NCI-H2081 treated with DMSO at 0.1 percent for 48 hours (cell line): ENCODE results near the gene IYD.
"Not testable (repeated sequence)": the region's sequence is repeated elsewhere in the genome, so short reads cannot be mapped to it uniquely, and the experiment has no call there.

Experiments
- DNase-seq: peaks from one replicate; lab custom pipeline; 2025; lab: John Stamatoyannopoulos, UW

IYD gene

GRCh38 chr6:150352321-150353296 is 16.2 kb upstream of the IYD start:
- DNase-seq: no peak

- DNase-seq: no peak
These were observed 15.4 kb upstream of the IYD start for GRCh38 chr6:150353445-150353844.

DNA sequence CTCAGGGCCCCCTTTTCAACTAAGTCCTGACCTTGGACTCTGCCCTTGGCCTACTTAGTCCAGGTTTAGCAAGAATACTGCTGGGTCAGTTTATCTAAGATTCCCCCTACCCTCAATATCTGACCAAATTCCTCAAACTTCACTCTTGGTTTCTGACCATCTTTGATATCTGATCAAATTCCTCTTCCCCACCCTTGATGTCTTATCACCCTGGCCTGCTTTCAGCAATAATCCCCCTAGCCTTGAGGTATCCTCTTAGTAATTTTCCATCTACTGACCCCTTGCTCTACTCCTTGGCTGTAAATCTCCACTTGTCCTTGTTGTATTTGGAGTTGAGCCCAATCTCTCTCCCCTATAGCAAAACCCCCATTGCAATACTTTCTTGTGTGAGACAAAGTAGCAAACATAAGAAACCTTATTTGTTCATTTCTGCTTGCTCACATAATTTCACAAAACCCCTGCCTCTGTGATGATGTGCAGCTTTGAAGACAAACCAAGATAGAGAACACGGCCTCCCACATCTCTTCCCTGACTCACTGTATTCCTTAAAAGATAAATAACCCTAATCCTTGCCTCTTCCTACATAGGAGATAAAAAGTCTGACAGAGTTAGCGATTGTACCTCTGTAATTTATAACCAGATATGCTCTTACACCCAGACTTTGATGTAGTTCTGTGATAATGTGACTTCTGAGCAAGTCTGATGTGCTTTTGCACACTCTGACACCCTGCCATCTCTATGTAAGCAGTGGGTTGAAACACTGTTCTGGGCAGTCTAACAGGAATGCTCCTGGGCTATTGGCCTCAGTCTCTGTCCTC is 13.8 kb upstream of the IYD start:
- no peak for DNase-seq

DNA sequence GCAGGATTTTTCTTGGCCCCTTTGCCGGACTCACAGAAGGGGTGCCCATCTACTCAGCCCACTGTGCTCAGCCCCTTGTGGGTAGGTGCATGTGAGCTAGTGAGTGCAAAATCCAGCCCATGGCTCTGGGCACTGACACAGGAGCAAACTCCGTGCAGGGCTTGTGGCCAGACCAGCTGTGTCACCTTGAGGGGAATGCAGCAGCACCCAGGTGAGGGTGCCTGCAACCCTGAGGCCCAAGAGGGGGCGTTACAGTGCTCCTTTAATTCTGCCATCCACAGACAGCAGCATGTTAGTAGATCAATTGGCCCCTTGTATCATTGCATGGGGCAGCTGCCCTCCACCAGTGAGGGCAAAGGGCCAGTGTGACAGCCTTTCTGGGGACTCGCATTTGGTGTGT is 12.9 kb upstream of the IYD start:
- no peak for DNase-seq

GRCh38 chr6:150361876-150362275 is 6.9 kb upstream of the IYD start:
- DNase-seq: no peak

DNA sequence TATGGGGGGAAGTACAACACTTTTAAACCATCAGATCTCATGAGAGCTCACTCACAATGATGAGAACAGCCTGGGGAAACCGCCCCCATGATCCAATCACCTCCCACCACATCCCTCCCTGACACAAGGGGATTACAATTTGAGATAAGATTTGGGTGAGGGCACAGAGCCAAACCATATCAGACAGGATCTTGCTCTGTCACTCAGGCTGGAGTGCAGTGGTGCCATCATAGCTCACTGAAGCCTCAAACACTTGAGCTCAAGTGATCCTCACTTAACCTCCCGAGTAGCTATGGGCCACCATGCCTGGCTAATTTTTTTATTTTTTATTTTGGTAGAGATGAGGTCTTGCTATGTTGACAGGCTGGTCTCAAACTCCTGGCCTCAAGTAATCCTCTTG is 5.1 kb upstream of the IYD start:
- DNase-seq: no peak

DNA sequence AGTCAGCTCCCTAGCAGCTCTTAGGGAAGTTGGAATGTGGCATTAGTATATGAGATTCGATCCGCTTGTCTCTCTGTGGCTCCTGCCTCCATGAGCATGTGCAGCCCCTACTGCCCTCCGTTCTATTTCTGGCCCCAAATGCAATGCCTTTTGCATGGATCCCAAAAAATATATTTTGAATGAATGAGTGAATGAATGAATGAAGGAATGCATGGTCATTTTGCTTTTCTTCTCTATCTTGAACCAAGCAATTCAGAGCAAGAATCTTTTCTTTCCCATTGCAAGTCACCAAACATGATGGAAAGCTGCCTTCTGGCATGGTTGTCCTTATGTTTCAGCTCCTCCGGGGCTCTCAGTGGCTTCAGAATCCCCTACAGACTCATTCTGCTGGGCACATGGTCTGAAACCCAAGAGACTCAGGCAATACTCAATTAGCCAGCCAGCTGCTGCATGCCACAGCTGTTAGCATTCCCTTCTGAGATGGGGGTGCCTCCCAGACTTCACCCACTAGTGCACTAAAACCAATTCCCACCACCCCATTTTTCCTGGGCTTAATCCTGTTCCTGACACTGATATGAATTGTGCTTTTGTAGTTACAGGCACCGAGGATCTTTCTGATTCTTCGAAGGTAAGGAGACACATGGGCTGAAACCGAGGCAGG is 2.6 kb upstream of the IYD start:
- no peak for DNase-seq

DNA sequence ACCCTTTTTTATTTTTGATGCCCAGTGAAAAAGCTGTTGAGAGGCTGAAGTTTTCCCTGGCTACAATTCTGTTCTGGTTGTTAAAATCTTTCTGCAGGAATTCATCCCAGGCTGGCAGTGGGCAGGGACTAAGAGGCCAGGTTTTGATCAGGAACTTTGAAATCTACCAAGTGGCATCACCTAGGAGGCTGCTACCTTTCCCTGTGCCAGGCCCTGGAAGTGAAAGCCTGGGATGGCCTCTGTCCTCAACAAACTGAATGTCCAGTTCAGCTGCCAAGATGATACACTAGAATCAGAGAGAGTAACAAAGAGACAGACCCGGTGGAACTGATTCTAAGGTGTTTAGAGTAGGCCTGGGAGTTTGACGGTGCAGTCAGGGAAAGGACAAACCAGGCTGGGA is 596 bp downstream of the IYD start:
- DNase-seq: no peak

DNA sequence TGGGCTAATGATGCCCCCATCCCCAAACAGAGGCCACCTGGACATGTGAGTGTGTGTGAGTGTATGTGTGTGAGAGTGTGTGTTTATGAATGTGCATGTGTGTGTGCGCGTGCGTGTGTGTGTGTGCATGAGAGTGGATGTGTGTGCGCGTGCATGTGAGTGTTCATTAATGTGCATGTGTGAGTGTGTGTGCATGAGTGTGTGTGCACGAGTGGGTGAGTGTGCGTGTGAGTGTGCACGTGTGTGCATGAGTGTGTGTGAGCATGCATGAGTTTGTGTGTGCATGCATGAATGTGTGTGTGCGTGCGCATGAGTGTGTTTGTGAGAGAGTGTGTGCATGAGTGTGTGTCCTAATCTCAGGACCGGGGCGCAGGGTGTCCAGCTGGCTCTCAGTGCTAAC is 1.3 kb downstream of the IYD start:
- no peak for DNase-seq

DNA sequence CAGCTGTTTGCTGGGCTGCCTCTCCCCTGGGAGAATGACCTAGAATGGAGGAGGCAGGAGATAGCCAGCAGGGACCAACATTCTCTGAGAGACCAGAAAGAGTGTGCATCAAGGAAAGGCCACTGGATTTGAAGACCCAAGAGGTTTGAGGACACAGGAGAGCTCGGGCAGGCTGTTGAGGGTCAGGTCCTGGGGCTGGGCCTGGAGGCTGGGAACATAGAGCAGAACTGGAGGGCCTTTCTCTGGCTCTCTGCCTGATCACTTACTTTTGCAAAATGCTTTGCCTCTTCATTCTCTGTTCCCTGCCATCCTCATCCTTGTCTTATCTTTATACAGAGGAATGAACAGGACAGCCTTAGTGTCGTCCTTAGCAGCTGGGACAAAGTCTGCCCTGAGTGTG is 2.5 kb downstream of the IYD start:
- DNase-seq: no peak

GRCh38 chr6:150372051-150372450 is 3.2 kb downstream of the IYD start:
- no peak for DNase-seq

DNA sequence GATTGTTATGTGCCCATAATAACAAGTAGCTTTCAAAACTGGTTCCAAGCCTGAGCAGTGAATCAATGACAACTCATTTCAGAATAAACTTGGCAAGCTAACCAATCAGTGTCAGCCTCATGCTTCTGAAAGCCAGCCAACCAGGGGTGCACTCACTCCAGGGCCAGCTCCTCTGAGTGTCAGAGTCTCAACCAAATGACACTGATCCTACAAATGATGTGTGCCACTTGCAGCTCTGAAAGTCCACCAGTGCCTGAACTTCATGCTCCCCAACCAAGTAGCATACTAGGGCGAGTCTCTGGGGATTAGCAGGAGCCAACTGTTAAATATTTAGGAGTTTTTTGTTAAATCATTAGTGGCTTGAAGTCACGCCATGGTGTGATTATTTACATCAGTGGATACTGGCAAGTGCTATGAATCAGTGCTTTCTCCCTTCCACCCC is 4.5 kb downstream of the IYD start:
- DNase-seq: no peak

DNA sequence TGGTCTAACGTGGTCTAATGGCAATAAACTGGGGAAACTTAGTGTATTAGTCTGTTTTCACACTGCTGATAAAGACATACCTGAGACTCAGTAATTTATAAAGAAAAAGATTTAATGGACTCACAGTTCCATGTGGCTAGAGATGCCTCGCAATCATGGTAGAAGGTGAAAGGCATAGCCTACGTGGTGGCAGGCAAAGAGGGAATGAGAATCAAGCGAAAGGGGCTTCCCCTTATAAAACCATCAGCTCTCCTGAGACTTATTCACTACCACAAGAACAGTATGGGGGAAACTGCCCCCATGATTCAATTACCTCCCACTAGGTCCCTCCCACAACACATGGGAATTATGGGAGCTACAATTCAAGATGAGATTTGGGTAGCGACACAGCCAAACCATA is 5.5 kb downstream of the IYD start:
- not testable (repeated sequence) for DNase-seq

GRCh38 chr6:150377211-150377781 is 8.5 kb downstream of the IYD start:
- DNase-seq: no peak

DNA sequence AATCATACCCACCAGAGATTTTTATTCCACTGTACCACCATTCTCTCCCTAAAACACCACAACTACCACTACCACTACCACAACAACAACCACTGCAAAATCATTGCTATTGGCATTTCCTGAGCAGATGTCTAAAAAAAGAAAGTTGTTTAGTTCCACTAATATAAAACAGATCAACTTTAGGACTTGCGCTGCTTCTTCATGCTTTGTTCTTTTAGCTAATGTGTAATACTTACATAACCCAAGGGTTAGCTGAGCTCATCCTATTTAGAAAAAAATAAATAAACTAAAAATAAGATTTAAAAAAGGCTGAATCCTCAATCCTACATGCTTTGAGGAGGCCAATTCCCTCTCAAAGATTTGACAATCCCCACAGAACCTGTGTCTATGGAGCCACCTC is 11.4 kb downstream of the IYD start:
- DNase-seq: no peak

GRCh38 chr6:150382171-150382570 is 13.4 kb downstream of the IYD start:
- no peak for DNase-seq

DNA sequence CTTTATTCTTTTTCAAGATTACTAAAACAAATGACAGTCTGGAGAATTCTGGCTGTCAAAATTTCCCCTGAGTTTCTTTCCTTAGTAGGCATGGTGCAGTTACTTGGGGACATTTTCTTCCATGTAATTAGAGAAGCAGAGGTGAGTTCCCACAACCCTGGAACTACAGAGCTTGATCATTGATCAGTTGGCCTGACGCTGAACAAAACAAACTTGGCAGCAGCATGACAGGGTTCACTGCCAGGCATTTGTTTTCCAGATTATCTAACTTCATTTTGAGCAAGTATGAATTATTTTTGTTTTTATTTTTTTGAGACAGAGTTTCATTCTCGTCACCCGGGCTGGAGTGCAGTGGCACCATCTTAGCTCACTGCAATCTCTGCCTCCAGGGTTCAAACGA is 22.6 kb downstream of the IYD start:
- no peak for DNase-seq

DNA sequence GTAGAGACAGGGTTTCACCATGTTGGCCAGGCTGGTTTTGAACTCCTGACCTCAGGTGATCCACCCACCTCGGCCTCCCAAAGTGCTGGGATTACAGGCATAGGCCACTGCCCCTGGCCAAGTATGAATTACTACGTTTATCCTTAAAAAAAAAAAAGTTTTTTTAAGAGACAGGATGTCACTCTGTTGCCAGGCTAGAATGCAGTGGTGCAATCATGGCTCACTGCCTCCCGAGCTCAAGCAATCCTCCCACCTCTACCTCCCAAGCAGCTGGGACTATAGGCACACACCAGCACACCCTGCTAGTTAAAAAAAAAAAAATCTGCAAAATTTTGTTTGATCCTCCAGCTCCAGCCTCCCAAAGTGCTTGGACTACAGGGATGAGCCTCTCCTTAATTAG is 23.1 kb downstream of the IYD start:
- no peak for DNase-seq

DNA sequence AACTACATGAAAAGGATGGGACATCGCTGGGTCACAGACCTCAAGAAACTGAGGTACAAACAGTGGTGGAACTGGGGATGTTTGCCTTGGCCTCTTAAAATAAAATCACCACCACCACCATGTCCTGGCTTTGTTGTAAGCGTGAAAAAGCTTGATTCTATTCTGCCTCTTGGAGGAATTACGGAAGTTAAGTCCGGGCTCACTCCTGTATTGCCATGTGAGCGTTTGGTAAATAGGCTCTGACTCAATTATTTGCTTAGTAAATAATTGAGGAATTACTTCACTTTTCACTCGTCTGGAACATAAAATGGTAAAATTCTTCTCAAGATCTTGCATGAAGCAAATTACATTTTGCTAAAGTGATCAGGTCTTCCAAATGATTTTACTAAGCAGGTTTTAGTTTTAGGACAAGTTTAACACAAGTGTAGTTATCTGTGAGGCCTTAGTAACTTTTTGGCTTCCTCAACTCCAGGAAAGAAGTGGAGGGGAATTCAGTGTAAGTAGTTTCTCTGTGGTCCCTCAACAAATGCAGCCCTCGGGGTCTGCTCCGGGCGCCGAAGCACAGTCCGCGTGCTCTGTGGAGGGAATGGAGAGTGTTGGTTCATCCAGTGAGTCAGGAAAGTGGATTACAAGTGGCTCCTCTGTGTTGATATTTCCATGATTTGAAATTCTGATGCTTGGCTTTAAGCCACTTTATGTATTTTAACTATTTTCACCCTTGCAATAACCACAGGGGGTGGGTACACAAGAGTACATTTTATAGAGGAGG is 23.8 kb downstream of the IYD start:
- DNase-seq: no peak

DNA sequence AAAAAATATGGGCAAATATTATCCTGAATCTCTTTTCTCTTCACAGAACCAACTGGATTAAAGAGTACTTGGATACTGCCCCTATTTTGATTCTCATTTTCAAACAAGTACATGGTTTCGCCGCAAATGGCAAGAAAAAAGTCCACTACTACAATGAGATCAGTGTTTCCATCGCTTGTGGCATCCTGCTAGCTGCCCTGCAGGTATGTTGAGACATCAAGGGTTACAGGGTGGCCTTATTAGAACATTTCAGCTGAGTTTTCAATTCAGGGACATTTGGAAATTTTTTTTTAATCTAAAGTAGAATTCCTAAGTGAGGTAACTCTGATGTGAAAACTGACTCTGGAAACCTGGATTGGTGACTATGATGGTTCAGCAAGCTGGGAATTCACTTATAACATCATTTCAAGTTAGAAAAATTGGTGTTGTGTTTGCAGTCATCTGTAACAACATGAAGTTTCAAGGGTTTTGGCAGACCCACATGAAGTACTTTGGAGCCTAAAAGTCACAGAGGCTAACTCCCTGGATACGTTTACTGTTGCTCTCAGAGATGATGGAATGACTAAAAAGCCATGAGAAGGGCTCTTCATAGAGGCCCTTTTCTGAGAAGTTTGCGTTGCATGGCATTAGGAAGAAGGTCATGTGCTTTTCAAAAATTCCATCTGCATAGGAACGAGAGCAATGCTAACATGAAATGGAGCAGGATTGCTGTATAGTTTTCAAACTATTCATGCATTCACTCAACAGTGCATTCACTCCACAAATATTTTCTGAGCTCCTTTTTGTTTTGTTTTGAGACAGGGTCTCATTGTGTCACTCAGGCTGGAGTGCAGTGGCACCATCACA is 25.5 kb downstream of the IYD start:
- DNase-seq: no peak

DNA sequence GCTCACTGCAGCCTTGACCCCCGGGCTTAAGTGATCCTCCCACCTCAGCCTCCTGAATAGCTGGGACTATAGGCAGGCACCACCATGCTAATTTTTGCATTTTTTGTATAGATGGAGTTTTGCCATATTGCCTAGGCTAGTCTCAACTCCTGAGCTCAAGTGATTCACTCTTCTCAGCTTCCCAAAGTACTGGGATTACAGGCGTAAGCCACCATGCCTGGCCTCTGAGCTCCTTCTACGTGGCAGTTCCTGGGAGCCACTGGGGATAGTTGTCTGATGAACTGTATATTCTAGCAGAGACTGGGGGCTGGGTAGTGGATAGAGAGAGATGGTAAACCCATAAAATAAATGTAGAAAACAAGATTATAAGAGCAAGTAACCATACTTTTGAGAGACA is 26.1 kb downstream of the IYD start:
- DNase-seq: no peak
